ENCODE measurements around the gene RNU1-3. TPM values are rescaled to one million over a fixed set of nuclear protein-coding genes. Genes with fewer than 3 reads are reported as not detected.

RNU1-3 gene
- total and polyA plus RNA-seq, 4 donors: under 0.01 to 16.7 (median under 0.01) TPM; not detected in 1

DNA sequence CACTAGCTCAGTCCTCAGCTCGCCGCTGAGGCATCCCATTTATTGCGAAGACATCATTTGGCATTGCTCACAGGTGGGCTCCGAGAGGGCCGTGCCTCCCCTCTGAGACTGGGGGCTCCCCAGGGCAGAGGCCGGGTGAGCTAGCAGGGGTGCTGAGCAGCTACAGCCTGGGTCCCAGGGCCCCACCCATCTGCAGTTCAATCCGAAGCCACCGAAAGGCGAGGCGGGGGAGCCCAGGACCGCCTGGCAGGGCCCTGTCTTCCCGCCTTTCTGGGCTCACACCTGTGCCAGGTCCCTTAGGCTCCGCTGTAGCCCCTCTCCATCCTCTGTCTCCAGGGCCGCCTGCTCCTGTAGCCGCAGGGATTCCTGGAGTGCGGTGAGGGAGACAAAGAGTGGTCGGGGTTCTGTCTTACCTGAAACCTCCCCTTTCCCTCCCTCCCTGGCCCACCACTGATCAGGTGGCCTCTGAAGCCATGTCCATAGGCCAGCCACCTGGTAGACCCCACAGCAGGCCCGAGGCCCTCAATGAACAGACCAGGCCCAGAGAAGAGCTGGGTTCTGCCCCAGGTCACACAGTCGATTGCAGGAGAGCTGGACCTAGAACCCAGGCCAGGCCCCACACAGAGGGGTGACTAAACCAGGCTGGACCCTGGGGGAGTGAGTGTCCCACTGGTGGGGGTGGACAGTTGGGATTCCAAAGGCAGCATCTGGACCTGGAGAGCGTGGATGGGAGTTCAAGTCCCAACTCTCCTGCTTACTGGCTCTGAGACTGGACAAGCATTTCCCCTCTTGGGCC, 35.3 kb downstream of the RNU1-3 start:
- Histone ChIP-seq H3K36me3 (ENCODE audit: control insufficient read depth in 4 of 4, insufficient read depth in 3 of 4, low read depth in 1 of 4, low read length in 3 of 4) (peaks cover 48 to 72% (median 57%) of the 10 kb centered on the region in 4 donors), H3K4me1 (ENCODE audit: control insufficient read depth in 4 of 4, insufficient read depth in 4 of 4, low read length in 3 of 4) (no peaks in the 10 kb centered on the region), H3K9me3 (ENCODE audit: control insufficient read depth in 4 of 4, low read length in 3 of 4) (no peaks in the 10 kb centered on the region), H3K27ac (ENCODE audit: low read depth in 1 of 2, low read length in 2 of 2) (no peak overlapping the region), H3K9ac (ENCODE audit: low read depth in 1 of 2, low read length in 2 of 2) (no peak overlapping the region), H3K4me3 (ENCODE audit: low read depth in 1 of 3, low read length in 3 of 3) (no peak overlapping the region), H3K27me3 (ENCODE audit: control insufficient read depth in 4 of 4, insufficient read depth in 4 of 4, low read length in 3 of 4) (no peaks in the 10 kb centered on the region)
- peak; percentile 55 for DNase-seq (ENCODE audit: low spot score)
- TF ChIP-seq FOXA1 (IDR thresholded peaks at IDR 0.05): no peak
- TF ChIP-seq JUND (IDR thresholded peaks at IDR 0.05): no peak
- no peak for TF ChIP-seq YY1 (IDR thresholded peaks at IDR 0.05)
- TF ChIP-seq RXRA (IDR thresholded peaks at IDR 0.05): no peak
- no peak for TF ChIP-seq SP1 (IDR thresholded peaks at IDR 0.05)
- TF ChIP-seq, protein P1, sequence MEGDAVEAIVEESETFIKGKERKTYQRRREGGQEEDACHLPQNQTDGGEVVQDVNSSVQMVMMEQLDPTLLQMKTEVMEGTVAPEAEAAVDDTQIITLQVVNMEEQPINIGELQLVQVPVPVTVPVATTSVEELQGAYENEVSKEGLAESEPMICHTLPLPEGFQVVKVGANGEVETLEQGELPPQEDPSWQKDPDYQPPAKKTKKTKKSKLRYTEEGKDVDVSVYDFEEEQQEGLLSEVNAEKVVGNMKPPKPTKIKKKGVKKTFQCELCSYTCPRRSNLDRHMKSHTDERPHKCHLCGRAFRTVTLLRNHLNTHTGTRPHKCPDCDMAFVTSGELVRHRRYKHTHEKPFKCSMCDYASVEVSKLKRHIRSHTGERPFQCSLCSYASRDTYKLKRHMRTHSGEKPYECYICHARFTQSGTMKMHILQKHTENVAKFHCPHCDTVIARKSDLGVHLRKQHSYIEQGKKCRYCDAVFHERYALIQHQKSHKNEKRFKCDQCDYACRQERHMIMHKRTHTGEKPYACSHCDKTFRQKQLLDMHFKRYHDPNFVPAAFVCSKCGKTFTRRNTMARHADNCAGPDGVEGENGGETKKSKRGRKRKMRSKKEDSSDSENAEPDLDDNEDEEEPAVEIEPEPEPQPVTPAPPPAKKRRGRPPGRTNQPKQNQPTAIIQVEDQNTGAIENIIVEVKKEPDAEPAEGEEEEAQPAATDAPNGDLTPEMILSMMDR (IDR thresholded peaks at IDR 0.05; ENCODE audit: low read depth, low read length, missing input control): no peak
- TF ChIP-seq, protein P2, sequence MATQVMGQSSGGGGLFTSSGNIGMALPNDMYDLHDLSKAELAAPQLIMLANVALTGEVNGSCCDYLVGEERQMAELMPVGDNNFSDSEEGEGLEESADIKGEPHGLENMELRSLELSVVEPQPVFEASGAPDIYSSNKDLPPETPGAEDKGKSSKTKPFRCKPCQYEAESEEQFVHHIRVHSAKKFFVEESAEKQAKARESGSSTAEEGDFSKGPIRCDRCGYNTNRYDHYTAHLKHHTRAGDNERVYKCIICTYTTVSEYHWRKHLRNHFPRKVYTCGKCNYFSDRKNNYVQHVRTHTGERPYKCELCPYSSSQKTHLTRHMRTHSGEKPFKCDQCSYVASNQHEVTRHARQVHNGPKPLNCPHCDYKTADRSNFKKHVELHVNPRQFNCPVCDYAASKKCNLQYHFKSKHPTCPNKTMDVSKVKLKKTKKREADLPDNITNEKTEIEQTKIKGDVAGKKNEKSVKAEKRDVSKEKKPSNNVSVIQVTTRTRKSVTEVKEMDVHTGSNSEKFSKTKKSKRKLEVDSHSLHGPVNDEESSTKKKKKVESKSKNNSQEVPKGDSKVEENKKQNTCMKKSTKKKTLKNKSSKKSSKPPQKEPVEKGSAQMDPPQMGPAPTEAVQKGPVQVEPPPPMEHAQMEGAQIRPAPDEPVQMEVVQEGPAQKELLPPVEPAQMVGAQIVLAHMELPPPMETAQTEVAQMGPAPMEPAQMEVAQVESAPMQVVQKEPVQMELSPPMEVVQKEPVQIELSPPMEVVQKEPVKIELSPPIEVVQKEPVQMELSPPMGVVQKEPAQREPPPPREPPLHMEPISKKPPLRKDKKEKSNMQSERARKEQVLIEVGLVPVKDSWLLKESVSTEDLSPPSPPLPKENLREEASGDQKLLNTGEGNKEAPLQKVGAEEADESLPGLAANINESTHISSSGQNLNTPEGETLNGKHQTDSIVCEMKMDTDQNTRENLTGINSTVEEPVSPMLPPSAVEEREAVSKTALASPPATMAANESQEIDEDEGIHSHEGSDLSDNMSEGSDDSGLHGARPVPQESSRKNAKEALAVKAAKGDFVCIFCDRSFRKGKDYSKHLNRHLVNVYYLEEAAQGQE (IDR thresholded peaks at IDR 0.05): no peak
- TF ChIP-seq ATF3 (IDR thresholded peaks at IDR 0.05): no peak
- TF ChIP-seq GABPA (IDR thresholded peaks at IDR 0.05 in 1 of 2, conservative IDR thresholded peaks at IDR 0.05 in 1 of 2): no peak
- TF ChIP-seq, protein P3, sequence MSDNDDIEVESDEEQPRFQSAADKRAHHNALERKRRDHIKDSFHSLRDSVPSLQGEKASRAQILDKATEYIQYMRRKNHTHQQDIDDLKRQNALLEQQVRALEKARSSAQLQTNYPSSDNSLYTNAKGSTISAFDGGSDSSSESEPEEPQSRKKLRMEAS (IDR thresholded peaks at IDR 0.05): no peak
- TF ChIP-seq, protein P4, sequence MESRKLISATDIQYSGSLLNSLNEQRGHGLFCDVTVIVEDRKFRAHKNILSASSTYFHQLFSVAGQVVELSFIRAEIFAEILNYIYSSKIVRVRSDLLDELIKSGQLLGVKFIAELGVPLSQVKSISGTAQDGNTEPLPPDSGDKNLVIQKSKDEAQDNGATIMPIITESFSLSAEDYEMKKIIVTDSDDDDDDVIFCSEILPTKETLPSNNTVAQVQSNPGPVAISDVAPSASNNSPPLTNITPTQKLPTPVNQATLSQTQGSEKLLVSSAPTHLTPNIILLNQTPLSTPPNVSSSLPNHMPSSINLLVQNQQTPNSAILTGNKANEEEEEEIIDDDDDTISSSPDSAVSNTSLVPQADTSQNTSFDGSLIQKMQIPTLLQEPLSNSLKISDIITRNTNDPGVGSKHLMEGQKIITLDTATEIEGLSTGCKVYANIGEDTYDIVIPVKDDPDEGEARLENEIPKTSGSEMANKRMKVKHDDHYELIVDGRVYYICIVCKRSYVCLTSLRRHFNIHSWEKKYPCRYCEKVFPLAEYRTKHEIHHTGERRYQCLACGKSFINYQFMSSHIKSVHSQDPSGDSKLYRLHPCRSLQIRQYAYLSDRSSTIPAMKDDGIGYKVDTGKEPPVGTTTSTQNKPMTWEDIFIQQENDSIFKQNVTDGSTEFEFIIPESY (IDR thresholded peaks at IDR 0.05): no peak
- no peak for TF ChIP-seq RAD21 (IDR thresholded peaks at IDR 0.05)
- TF ChIP-seq TAF1 (conservative IDR thresholded peaks at IDR 0.05): no peak
- no peak for TF ChIP-seq NR2F2 (IDR thresholded peaks at IDR 0.05)
- TF ChIP-seq HNF4A (conservative IDR thresholded peaks at IDR 0.05): no peak
- no peak for TF ChIP-seq FOXA2 (IDR thresholded peaks at IDR 0.05)
- TF ChIP-seq EGR1 (IDR thresholded peaks at IDR 0.05; ENCODE audit: low read depth in 2 of 2): no peak
- TF ChIP-seq HNF4G (IDR thresholded peaks at IDR 0.05): no peak
- WGBS: 89% methylated on average over 20 of the region's 20 CpGs

All from liver (tissue), 9 donors.